A549 (cell line): Measurements from ENCODE around the gene PRR14. TPM values are rescaled to one million over a fixed set of nuclear protein-coding genes. Genes with fewer than 3 reads are reported as not detected.

Source experiments
- ATAC-seq, 2 experiments: fragments of 200-7000 bp in 1 of 2; fragments of >200 bp in 1 of 2; cut with Nextera tagmentation in 1 of 2; cut with Tn5 transposase in 1 of 2; 3 replicates each; pipeline versions ENCODE4 v1.8.0 to v1.9.1; 2018 to 2020; ENCODE audit warnings: mild to moderate bottlenecking in 1 of 2, moderate library complexity in 1 of 2
- CTCF ChIA-PET: fragments of 300-600 bp; sonication (Branson Sonifier 250); formaldehyde crosslinking; extraction: SDS; loops from one replicate; lab custom pipeline; 2021; ENCODE audit warnings: antibody characterized with exemption, inconsistent platforms; lab: Yijun Ruan, JAX
- POLR2A ChIA-PET: fragments of 350-600 bp; formaldehyde crosslinking; extraction: SDS; loops from one replicate; lab custom pipeline; 2021; ENCODE audit warnings: antibody characterized with exemption, inconsistent platforms; lab: Yijun Ruan, JAX
- DNase-seq, 2 experiments: peaks; one replicate each; pipeline versions ENCODE4 v3.0.0 to v3.0.0-alpha.2; 2011 to 2016; ENCODE audit warnings: low read depth in 1 of 2, low spot score in 1 of 2
- FAIRE-seq: peaks from 2 replicates; lab custom pipeline; 2011; peaks lifted over from hg19 to GRCh38; lab: Jason Lieb, UNC
- H3K27ac ChIP-seq, 2 experiments: fragments of >200 bp; sonication (Bioruptor Twin); formaldehyde crosslinking; 3 replicates each; pipeline ENCODE4 v1.5.1; 2016 to 2017
- H3K4me1 ChIP-seq: fragments of >200 bp; sonication (Bioruptor Twin); formaldehyde crosslinking; 3 replicates; pipeline ENCODE4 v1.6.1; 2016
- H3K4me2 ChIP-seq: fragments of >200 bp; sonication (Bioruptor Twin); formaldehyde crosslinking; 3 replicates; pipeline ENCODE4 v1.6.1; 2016
- H3K4me3 ChIP-seq: fragments of >200 bp; sonication (Bioruptor Twin); formaldehyde crosslinking; 3 replicates; pipeline ENCODE4 v1.5.1; 2016
- H3K9me3 ChIP-seq: fragments of >200 bp; sonication (Bioruptor Twin); formaldehyde crosslinking; 3 replicates; pipeline ENCODE4 v1.6.1; 2016
- CBX8 ChIP-seq: fragments of 200-600 bp; sonication (generic); IDR thresholded peaks from 2 replicates; pipeline ENCODE4 v1.6.1; 2016
- ESRRA ChIP-seq: fragments of 150-350 bp; IDR thresholded peaks from 2 replicates; pipeline ENCODE4 v1.6.1; 2014; ENCODE audit warnings: mild to moderate bottlenecking, low read length, borderline replicate concordance
- GATA3 ChIP-seq: IDR thresholded peaks from 2 replicates; pipeline ENCODE4 v1.6.1; 2012; ENCODE audit warnings: borderline replicate concordance
- HEYL ChIP-seq: fragments of 250-450 bp; sonication (Bioruptor Pico); IDR thresholded peaks from 2 replicates; pipeline ENCODE4 v1.8.0; 2021; ENCODE audit warnings: mild to moderate bottlenecking, moderate library complexity
- HMGXB4 ChIP-seq: fragments of 250-450 bp; sonication (Bioruptor Pico); IDR thresholded peaks from 2 replicates; pipeline ENCODE4 v1.5.0; 2021; ENCODE audit warnings: mild to moderate bottlenecking, moderate library complexity, borderline replicate concordance
- HOXA7 ChIP-seq: fragments of 250-450 bp; sonication (Bioruptor Pico); IDR thresholded peaks from 2 replicates; pipeline ENCODE4 v1.5.0; 2020; ENCODE audit warnings: mild to moderate bottlenecking, moderate library complexity
- JUN ChIP-seq, 2 experiments: fragments of >200 bp; sonication (Bioruptor Twin); formaldehyde crosslinking; IDR thresholded peaks; 2 replicates in 1 of 2; 3 replicates in 1 of 2; pipeline ENCODE4 v1.6.1; 2016 to 2017
- NPAS2 ChIP-seq: fragments of 250-450 bp; sonication (Bioruptor Pico); IDR thresholded peaks from 2 replicates; pipeline ENCODE4 v1.8.0; 2022; ENCODE audit warnings: mild to moderate bottlenecking, moderate library complexity, borderline replicate concordance
- POLR2A ChIP-seq: IDR thresholded peaks from 2 replicates; pipeline ENCODE4 v1.6.1; 2012; ENCODE audit warnings: mild to moderate bottlenecking, low read length
- POLR2AphosphoS2 ChIP-seq: conservative IDR thresholded peaks from 2 replicates; pipeline ENCODE4 v1.6.1; 2012; ENCODE audit warnings: low read length, improper control_type of control experiment, inconsistent platforms
- RAD21 ChIP-seq, 2 experiments: fragments of >200 bp in 1 of 2; sonication (Bioruptor Twin) in 1 of 2; formaldehyde crosslinking in 1 of 2; IDR thresholded peaks in 1 of 2; conservative IDR thresholded peaks in 1 of 2; 2 replicates in 1 of 2; 3 replicates in 1 of 2; pipeline ENCODE4 v1.6.1; 2012 to 2018; ENCODE audit warnings: inconsistent platforms in 1 of 2
- RCOR1 ChIP-seq: fragments of 150-350 bp; IDR thresholded peaks from 2 replicates; pipeline ENCODE4 v1.6.1; 2014; ENCODE audit warnings: antibody characterized with exemption, low read length, low read depth
- REST ChIP-seq: fragments of 200-600 bp; sonication (generic); IDR thresholded peaks from 2 replicates; pipeline ENCODE4 v1.6.1; 2016; ENCODE audit warnings: antibody characterized with exemption, mild to moderate bottlenecking, moderate library complexity
- SMC3 ChIP-seq: fragments of >200 bp; sonication (Bioruptor Twin); formaldehyde crosslinking; IDR thresholded peaks from 3 replicates; pipeline ENCODE4 v1.6.1; 2018; ENCODE audit warnings: inconsistent platforms
- TP53 ChIP-seq: fragments of 250-450 bp; sonication (Bioruptor Pico); IDR thresholded peaks from 2 replicates; pipeline ENCODE4 v1.5.0; 2021; ENCODE audit warnings: mild to moderate bottlenecking, moderate library complexity
- WGBS: methylation state at CpG from one replicate; pipeline ENCODE4 v1.1.6; 2017; ENCODE audit errors: missing lambda C conversion rate; 5-methylcytosine and 5-hydroxymethylcytosine counted together
- polyA plus RNA-seq, 4 experiments: library from polyadenylated mRNA; depleted of rRNA in 3 of 4; stranded (reverse); fragments of >200 nt; fragmentation: RNase III in 1 of 4; extraction: RNeasy Plus Mini Kit Qiagen cat#74134 plus additional on column Dnase treatment in 1 of 4; gene quantifications; 2 replicates in 3 of 4; 3 replicates in 1 of 4; pipeline ENCODE4 v1.2.3, GENCODE V29; 2011 to 2017
- TF ChIP-seq, protein P1 (sequence below): fragments of >200 bp; sonication (Bioruptor Twin); formaldehyde crosslinking; IDR thresholded peaks from 3 replicates; pipeline ENCODE4 v1.5.1; 2016

PRR14 gene
- polyA plus RNA-seq, 2 of the 4 experiments (the other 2 are of a cell fraction): 6.3 to 18.2 TPM

DNA sequence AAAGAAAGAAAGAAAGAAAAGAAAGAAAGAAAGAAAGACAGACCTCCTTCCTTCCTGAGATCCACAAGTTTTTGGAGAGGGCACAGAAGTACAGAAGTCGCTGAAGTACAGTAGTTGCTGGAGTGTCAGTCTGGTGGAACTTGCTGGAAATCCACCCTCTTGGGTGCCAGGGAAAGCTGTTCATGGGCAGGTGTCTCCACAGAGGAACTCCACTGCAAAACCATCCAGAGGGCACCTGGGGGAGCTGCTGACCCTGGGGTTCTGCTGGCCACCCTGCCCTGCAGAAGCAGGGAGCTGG, 3.5 kb upstream of the PRR14 start (continued):
- TF ChIP-seq, protein P1, sequence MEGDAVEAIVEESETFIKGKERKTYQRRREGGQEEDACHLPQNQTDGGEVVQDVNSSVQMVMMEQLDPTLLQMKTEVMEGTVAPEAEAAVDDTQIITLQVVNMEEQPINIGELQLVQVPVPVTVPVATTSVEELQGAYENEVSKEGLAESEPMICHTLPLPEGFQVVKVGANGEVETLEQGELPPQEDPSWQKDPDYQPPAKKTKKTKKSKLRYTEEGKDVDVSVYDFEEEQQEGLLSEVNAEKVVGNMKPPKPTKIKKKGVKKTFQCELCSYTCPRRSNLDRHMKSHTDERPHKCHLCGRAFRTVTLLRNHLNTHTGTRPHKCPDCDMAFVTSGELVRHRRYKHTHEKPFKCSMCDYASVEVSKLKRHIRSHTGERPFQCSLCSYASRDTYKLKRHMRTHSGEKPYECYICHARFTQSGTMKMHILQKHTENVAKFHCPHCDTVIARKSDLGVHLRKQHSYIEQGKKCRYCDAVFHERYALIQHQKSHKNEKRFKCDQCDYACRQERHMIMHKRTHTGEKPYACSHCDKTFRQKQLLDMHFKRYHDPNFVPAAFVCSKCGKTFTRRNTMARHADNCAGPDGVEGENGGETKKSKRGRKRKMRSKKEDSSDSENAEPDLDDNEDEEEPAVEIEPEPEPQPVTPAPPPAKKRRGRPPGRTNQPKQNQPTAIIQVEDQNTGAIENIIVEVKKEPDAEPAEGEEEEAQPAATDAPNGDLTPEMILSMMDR: no peak
- TF ChIP-seq ESRRA (no peak), NPAS2 (no peak), CBX8 (no peak), REST (no peak)
- TF ChIP-seq, all 56 proteins: peak for 0

DNA sequence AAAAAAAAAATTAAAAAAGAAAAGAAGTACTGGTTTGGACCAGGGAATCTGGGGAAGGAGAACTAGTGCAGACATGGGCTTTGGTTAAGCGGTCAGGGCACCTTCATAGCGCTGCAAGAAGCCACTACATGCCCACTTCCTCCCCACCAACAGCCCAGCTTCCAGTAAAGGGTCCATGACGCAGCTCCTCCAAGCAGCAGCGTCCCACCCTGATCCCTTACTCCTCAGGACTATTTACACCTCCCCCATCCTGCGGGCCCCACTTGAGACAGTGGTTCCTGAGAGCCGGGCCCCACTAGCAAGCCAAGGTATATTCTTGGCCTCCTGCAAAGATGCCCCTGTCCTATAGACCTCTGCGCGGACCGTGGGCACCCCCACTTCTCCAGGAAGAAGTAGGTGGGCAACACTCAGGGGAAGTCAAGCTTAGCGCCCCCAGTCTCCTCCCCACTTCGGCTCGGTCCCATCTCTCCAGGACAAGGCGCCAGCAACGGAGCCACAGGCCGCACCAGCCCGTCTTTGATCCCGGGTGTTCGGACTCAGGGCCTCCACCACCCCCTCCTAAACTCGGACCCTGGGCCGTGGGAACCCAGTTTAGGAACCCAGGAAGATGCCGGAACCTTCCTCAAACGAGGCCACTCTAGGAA, 913 bp upstream of the PRR14 start:
- Histone ChIP-seq H3K9me3 (no peaks in the 10 kb centered on the region), H3K4me1 (peaks cover 12% of the 10 kb centered on the region; the same call in 2 of the 3 replicates), H3K4me2 (peak overlapping the region; percentile 65), H3K27ac (peak overlapping the region; percentile 76 to 96), H3K4me3 (peak overlapping the region; percentile 26; the same call in 1 of the 3 replicates)
- POLR2A ChIA-PET: interaction anchor here (0.5 to 1.3 kb wide), 9 partner anchors 9 to 264 kb away, joined by 3 to 14 read pairs (median 5); partner anchors contain the start of genes DCTPP1 and PHKG2
- ATAC-seq (no peak), FAIRE-seq (no peak), DNase-seq (no peak)
- CTCF ChIA-PET: interaction anchor here (0.9 to 4.2 kb wide), 11 partner anchors 9 to 207 kb away, joined by 3 to 26 read pairs (median 5); partner anchors contain the start of gene ZNF688
- WGBS: 71% methylated on average over 22 of the region's 22 CpGs
- TF ChIP-seq REST: no peak
- 0 out of 2 replicates have a peak, but pooled peaks have one; percentile 52 for TF ChIP-seq TP53 (CRISPR knock-in tag)

DNA sequence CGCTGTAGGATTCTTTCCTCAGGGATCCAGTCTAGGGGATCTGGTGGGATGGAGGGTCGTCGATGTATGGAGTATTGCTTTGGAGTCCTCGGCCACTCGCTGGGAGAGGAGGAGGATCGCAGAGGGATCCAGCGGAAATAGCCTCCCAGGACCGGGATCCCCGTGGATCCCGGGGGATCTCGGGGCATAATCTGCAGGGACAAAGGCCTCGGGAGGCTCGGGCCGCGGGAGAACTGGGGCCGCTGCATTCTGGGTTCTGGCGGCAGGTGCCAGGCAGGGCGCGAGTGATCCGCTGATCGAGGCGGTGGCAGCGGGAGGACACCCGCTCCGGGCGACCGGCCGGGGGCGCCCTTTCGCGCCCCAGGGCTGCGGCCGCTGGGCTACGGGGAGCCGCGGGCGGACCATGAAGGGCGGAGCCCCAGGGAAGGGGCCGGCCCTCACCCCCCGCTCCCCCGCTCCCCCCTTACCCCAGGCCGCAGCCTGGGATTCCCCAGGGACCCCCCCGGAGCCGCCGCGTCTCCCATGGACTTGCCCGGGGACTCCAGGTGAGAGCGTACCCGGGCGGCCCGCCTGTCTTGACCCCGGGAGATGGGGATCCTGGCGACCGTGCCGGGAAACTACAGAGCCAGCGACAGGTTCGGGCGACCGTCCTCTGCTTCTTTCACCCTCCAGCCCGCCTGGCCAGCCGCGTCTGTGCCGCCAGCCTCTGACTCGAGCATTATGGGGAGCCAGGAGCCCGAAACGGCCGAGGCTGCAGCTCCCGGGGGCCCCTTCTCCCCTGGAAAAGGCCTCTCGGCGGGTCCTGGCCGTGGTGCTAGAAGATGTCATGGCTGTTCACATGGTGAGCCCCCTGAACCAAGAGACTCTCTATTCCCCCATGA, 604 bp downstream of the PRR14 start:
- H3K4me2 ChIP-seq: peak overlapping the region; percentile 91
- peak overlapping the region; percentile 82 for H3K4me3 ChIP-seq
- ATAC-seq: peak; percentile 78 to 89
- 0% methylated on average over 24 of the region's 71 CpGs for WGBS
- no peaks in the 10 kb centered on the region for H3K9me3 ChIP-seq
- CTCF ChIA-PET: interaction anchor here (0.6 to 4.2 kb wide), 20 partner anchors 8 to 546 kb away, joined by 3 to 26 read pairs (median 4); partner anchors contain the start of genes FBRS and ZNF688
- POLR2A ChIA-PET: interaction anchor here (0.7 to 1.3 kb wide), 6 partner anchors 8 to 281 kb away, joined by 3 to 14 read pairs (median 4); partner anchors contain the start of genes DCTPP1 and TBC1D10B
- no peak for FAIRE-seq
- peak overlapping the region; percentile 92 to 96 for H3K27ac ChIP-seq
- peak; percentile 73 to 81 for DNase-seq
- H3K4me1 ChIP-seq: peaks cover 12% of the 10 kb centered on the region; the same call in 2 of the 3 replicates
- TF ChIP-seq RAD21 (conservative IDR thresholded peaks at IDR 0.05 in 1 of 2, IDR thresholded peaks at IDR 0.05 in 1 of 2) (peak in 1 of 2 experiments; percentile 39; a peak in 2 of 5 replicates), JUN (IDR thresholded peaks at IDR 0.05) (peak in 1 of 2 experiments; percentile 38; a peak in 2 of 5 replicates), HEYL (no peak), HOXA7 (CRISPR knock-in tag) (no peak), SMC3 (peak; percentile 52), RCOR1 (no peak), POLR2AphosphoS2 (no peak), HMGXB4 (0 out of 2 replicates have a peak, but pooled peaks have one; percentile 49), GATA3 (no peak), POLR2A (peak; percentile 22; the same call in 1 of the 2 replicates)
- TF ChIP-seq, protein P1: peak; percentile 85
